Endothelial cell of umbilical vein (primary cell): Measurements from ENCODE around the gene ANKUB1. TPM values are rescaled to one million over a fixed set of nuclear protein-coding genes. Genes with fewer than 3 reads are reported as not detected.

Experiments
- BruUV-seq: library from RNA; stranded (reverse); fragments of 400-500 nt; replicated peaks from 2 replicates; lab custom pipeline; 2021; lab: Mats Ljungman, UMichigan
- CTCF ChIA-PET: fragments of 300-600, 350-600 bp; sonication (Branson Sonifier 250); formaldehyde crosslinking; loops from one replicate; lab custom pipeline; 2021; ENCODE audit warnings: antibody characterized with exemption, inconsistent platforms; lab: Charles Lee
- POLR2A ChIA-PET: fragments of 300-600, 350-600 bp; sonication (Branson Sonifier 250); formaldehyde crosslinking; loops from one replicate; lab custom pipeline; 2021; ENCODE audit warnings: antibody characterized with exemption, inconsistent platforms; lab: Charles Lee
- DNase-seq: peaks from one replicate; pipeline ENCODE4 v3.0.0-alpha.2; 2011; ENCODE audit warnings: low read depth, low spot score
- FAIRE-seq: peaks from 2 replicates; lab custom pipeline; 2011; peaks lifted over from hg19 to GRCh38; lab: Jason Lieb, UNC
- H2AFZ ChIP-seq: 2 replicates; pipeline ENCODE4 v1.6.0; 2012; ENCODE audit warnings: low read depth, low read length, control low read depth, inconsistent platforms
- H3K27ac ChIP-seq: 2 replicates; pipeline ENCODE4 v1.5.1; 2011; ENCODE audit warnings: low read depth, mild to moderate bottlenecking, control low read depth, low read length, moderate library complexity; ENCODE audit not compliant: insufficient read depth
- H3K27me3 ChIP-seq, 2 experiments: 2 replicates each; pipeline versions ENCODE4 v1.6.0 to v1.6.1; 2011; ENCODE audit warnings: low read length in 2 of 2, mixed read lengths in 1 of 2; ENCODE audit not compliant: control insufficient read depth in 2 of 2, insufficient read depth in 2 of 2
- H3K36me3 ChIP-seq, 2 experiments: 2 replicates in 1 of 2; 3 replicates in 1 of 2; pipeline ENCODE4 v1.5.1; 2011; ENCODE audit warnings: low read length in 2 of 2, mild to moderate bottlenecking in 1 of 2, moderate library complexity in 1 of 2; ENCODE audit not compliant: control insufficient read depth in 2 of 2, insufficient read depth in 2 of 2; ENCODE audit errors: extremely low read depth in 1 of 2
- H3K4me1 ChIP-seq: 3 replicates; pipeline ENCODE4 v1.5.1; 2011; ENCODE audit warnings: mild to moderate bottlenecking, low read length; ENCODE audit not compliant: control insufficient read depth, insufficient read depth; ENCODE audit errors: extremely low read depth
- H3K4me2 ChIP-seq: 2 replicates; pipeline ENCODE4 v1.6.1; 2011; ENCODE audit warnings: low read length, control low read depth, mixed read lengths; ENCODE audit not compliant: insufficient read depth
- H3K4me3 ChIP-seq, 3 experiments: fragments of 200-600 bp in 1 of 3; sonication (generic), shearing (Covaris generic) in 1 of 3; replicated peaks in 1 of 3; 2 replicates each; pipeline ENCODE4 v1.5.1; 2011 to 2016; ENCODE audit warnings: control low read depth in 3 of 3, low read length in 3 of 3, mild to moderate bottlenecking in 2 of 3, inconsistent platforms in 1 of 3, low read depth in 1 of 3, moderate library complexity in 1 of 3; ENCODE audit not compliant: insufficient read depth in 1 of 3
- H3K79me2 ChIP-seq: 2 replicates; pipeline ENCODE4 v1.6.0; 2012; ENCODE audit warnings: low read length, inconsistent platforms; ENCODE audit not compliant: control insufficient read depth, insufficient read depth
- H3K9ac ChIP-seq: replicated peaks from 2 replicates; pipeline ENCODE3; 2011; ENCODE audit warnings: low read length, control low read depth; ENCODE audit not compliant: insufficient read depth; ENCODE audit errors: extremely low read depth
- H3K9me1 ChIP-seq: replicated peaks from 3 replicates; pipeline ENCODE4 v1.6.0; 2011; ENCODE audit warnings: mild to moderate bottlenecking, low read length; ENCODE audit not compliant: control insufficient read depth, insufficient read depth; ENCODE audit errors: extremely low read depth
- H3K9me3 ChIP-seq: replicated peaks from 2 replicates; pipeline ENCODE4 v1.5.1; 2012; ENCODE audit warnings: low read length, inconsistent platforms; ENCODE audit not compliant: control insufficient read depth, insufficient read depth
- H4K20me1 ChIP-seq: replicated peaks from 2 replicates; pipeline ENCODE3; 2011; ENCODE audit warnings: mild to moderate bottlenecking, low read length; ENCODE audit not compliant: control insufficient read depth, insufficient read depth; ENCODE audit errors: extremely low read depth
- EZH2 ChIP-seq: IDR thresholded peaks from 2 replicates; pipeline ENCODE4 v1.6.1; 2012; ENCODE audit warnings: borderline replicate concordance, low read depth, mild to moderate bottlenecking, moderate library complexity, low read length, inconsistent platforms; ENCODE audit not compliant: severe bottlenecking
- FOS ChIP-seq: IDR thresholded peaks from 2 replicates; pipeline ENCODE4 v1.6.1; 2011; ENCODE audit warnings: mild to moderate bottlenecking, low read length, moderate library complexity, borderline replicate concordance; ENCODE audit not compliant: insufficient read depth
- GATA2 ChIP-seq: IDR thresholded peaks from 2 replicates; pipeline ENCODE4 v1.7.0; 2011; ENCODE audit warnings: low read depth, mild to moderate bottlenecking, moderate library complexity, mixed read lengths, low read length; ENCODE audit not compliant: insufficient read length, insufficient read depth
- JUN ChIP-seq: IDR thresholded peaks from 2 replicates; pipeline ENCODE4 v1.6.1; 2011; ENCODE audit warnings: borderline replicate concordance, low read depth; ENCODE audit not compliant: insufficient read length, insufficient read depth
- MYC ChIP-seq: IDR thresholded peaks from one replicate; pipeline ENCODE4 v1.6.1; 2011; ENCODE audit warnings: mild to moderate bottlenecking, low read depth, low read length
- POLR2A ChIP-seq: IDR thresholded peaks from 2 replicates; pipeline ENCODE4 v1.6.1; 2012; ENCODE audit warnings: low read depth, mild to moderate bottlenecking, control low read depth, low read length
- POLR2AphosphoS5 ChIP-seq: IDR thresholded peaks from 2 replicates; pipeline ENCODE4 v1.6.1; 2012; ENCODE audit warnings: low read depth, mild to moderate bottlenecking, control low read depth, low read length, moderate library complexity; ENCODE audit not compliant: insufficient read depth
- dilution Hi-C: fragments of 300-500 bp; cut with MboI; formaldehyde crosslinking; loops from one replicate; pipeline ENCODE4 v1.15.0; 2019; ENCODE audit warnings: low sequenced_read_pairs; ENCODE audit not compliant: extremely low pct_ligation_motif_present
- intact Hi-C: fragments of 100-400 bp; cut with micrococcal nuclease; formaldehyde crosslinking; loops from one replicate; pipeline ENCODE4 v1.10.0; 2022
- polyA plus RNA-seq, 4 experiments: library from polyadenylated mRNA; depleted of rRNA in 3 of 4; stranded (reverse) in 3 of 4; unstranded in 1 of 4; fragments of >200 nt; gene quantifications; 2 replicates each; pipeline versions ENCODE4 v1.2.1 to v1.2.3, GENCODE V29; 2011 to 2012; ENCODE audit warnings: missing spikeins in 1 of 4
- total RNA-seq: library from RNA; stranded (reverse); gene quantifications from 2 replicates; pipeline ENCODE4 v1.2.3, GENCODE V29; 2021
- TF ChIP-seq, protein P1 (sequence below), 2 donors: IDR thresholded peaks; 1 replicate in 1 of 2; 2 replicates in 1 of 2; pipeline ENCODE4 v1.5.1; 2011; ENCODE audit warnings: low read length in 2 of 2, mild to moderate bottlenecking in 2 of 2, moderate library complexity in 2 of 2, control low read depth in 1 of 2, inconsistent platforms in 1 of 2, low read depth in 1 of 2; ENCODE audit not compliant: insufficient read depth in 1 of 2; ENCODE audit errors: extremely low read depth in 1 of 2
- TF ChIP-seq, protein P2 (sequence below): IDR thresholded peaks from 2 replicates; pipeline ENCODE4 v1.6.1; 2011; ENCODE audit not compliant: insufficient read depth, insufficient read length

ANKUB1 gene
- total and polyA plus RNA-seq, 2 donors (not counting 3 experiments of a cell fraction or from before 2014, with no cell fraction given) = not detected

DNA sequence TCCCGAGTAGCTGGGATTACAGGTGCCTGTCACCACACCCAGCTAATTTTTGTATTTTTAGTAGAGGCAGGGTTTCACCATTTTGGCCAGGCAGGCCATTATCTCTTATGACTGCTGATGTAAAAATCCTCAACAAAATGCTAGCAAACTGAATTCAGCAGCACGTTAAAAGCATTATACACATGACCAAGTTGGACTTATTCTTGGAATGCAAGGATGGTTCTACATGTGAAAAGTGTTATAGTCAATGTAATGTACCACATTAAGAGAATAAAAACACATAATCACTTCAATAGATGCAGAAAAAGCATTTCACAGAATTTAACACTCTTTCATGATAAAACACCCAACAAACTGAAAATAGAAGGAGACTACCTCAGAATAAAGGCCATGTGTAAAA lies 40.9 kb upstream of the ANKUB1 start:
- H3K9me3 ChIP-seq = no peaks in the 10 kb centered on the region
- CTCF ChIA-PET = no interaction called here
- H3K27ac ChIP-seq = no peak overlapping the region
- no peak overlapping the region for H3K4me2 ChIP-seq
- no peak overlapping the region for H3K4me3 ChIP-seq
- H3K79me2 ChIP-seq = peaks cover 8% of the 10 kb centered on the region
- no peaks in the 10 kb centered on the region for H3K27me3 ChIP-seq
- H3K36me3 ChIP-seq = no peaks in the 10 kb centered on the region
- FAIRE-seq (no peak), DNase-seq (peak; percentile 2)
- H4K20me1 ChIP-seq = no peaks in the 10 kb centered on the region
- no peaks in the 10 kb centered on the region for H3K4me1 ChIP-seq
- dilution Hi-C loops = no loop called here
- H2AFZ ChIP-seq = no peak overlapping the region
- no peak overlapping the region for H3K9ac ChIP-seq
- TF ChIP-seq FOS = no peak
- TF ChIP-seq POLR2AphosphoS5 = no peak
- no peak for TF ChIP-seq POLR2A
- TF ChIP-seq, protein P1, sequence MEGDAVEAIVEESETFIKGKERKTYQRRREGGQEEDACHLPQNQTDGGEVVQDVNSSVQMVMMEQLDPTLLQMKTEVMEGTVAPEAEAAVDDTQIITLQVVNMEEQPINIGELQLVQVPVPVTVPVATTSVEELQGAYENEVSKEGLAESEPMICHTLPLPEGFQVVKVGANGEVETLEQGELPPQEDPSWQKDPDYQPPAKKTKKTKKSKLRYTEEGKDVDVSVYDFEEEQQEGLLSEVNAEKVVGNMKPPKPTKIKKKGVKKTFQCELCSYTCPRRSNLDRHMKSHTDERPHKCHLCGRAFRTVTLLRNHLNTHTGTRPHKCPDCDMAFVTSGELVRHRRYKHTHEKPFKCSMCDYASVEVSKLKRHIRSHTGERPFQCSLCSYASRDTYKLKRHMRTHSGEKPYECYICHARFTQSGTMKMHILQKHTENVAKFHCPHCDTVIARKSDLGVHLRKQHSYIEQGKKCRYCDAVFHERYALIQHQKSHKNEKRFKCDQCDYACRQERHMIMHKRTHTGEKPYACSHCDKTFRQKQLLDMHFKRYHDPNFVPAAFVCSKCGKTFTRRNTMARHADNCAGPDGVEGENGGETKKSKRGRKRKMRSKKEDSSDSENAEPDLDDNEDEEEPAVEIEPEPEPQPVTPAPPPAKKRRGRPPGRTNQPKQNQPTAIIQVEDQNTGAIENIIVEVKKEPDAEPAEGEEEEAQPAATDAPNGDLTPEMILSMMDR (IDR thresholded peaks at IDR 0.05; ENCODE audit: extremely low read depth in 1 of 2, insufficient read depth in 1 of 2, low read depth in 1 of 2, low read length in 2 of 2) = no peak
- no peak for TF ChIP-seq MYC
- TF ChIP-seq, protein P2, sequence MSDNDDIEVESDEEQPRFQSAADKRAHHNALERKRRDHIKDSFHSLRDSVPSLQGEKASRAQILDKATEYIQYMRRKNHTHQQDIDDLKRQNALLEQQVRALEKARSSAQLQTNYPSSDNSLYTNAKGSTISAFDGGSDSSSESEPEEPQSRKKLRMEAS = no peak
- TF ChIP-seq GATA2 = no peak
- TF ChIP-seq EZH2 = no peak
- TF ChIP-seq JUN = no peak
- no peaks in the 10 kb centered on the region for H3K9me1 ChIP-seq
- POLR2A ChIA-PET = no interaction called here
- BruUV-seq = no TSS peak
- intact Hi-C loops = no loop called here
